GM12875 (cell line): Measurements from ENCODE around the gene PRELID3B.

Source experiments
- H3K4me3 ChIP-seq: one replicate; pipeline ENCODE4 v1.5.1; 2011; ENCODE audit warnings: low read depth, low read length, control low read depth
- CTCF ChIP-seq: IDR thresholded peaks from 2 replicates; pipeline ENCODE4 v1.5.1; 2011; ENCODE audit warnings: low read depth, mild to moderate bottlenecking, control low read depth, inconsistent platforms, low read length, moderate library complexity, borderline replicate concordance; ENCODE audit not compliant: insufficient read depth

PRELID3B gene

GRCh38 chr20:59004763-59005522 is 37.6 kb downstream of the PRELID3B start:
- H3K4me3 ChIP-seq = peak overlapping the region; percentile 66
- no peak for TF ChIP-seq CTCF

GRCh38 chr20:59004493-59004762 is 38.2 kb downstream of the PRELID3B start:
- peak overlapping the region; percentile 66 for H3K4me3 ChIP-seq
- TF ChIP-seq CTCF = no peak

GRCh38 chr20:59003836-59004492 is 38.6 kb downstream of the PRELID3B start:
- no peak for TF ChIP-seq CTCF
- peak overlapping the region; percentile 66 for H3K4me3 ChIP-seq

GRCh38 chr20:59002874-59003399 is 39.6 kb downstream of the PRELID3B start:
- no peak for TF ChIP-seq CTCF
- H3K4me3 ChIP-seq = no peak overlapping the region

- no peak overlapping the region for H3K4me3 ChIP-seq
- no peak for TF ChIP-seq CTCF
Measured at GRCh38 chr20:59002388-59002787, 40.2 kb downstream of the PRELID3B start.

- H3K4me3 ChIP-seq = no peak overlapping the region
- TF ChIP-seq CTCF = no peak
Measured at GRCh38 chr20:59001449-59002171, 41.0 kb downstream of the PRELID3B start.
